ENCODE results near the gene SLC12A5. TPM values are rescaled to one million over a fixed set of nuclear protein-coding genes. Genes with fewer than 3 reads are reported as not detected.

SLC12A5 gene
- total and polyA plus RNA-seq, 7 donors, result 0.29 TPM; not detected in 6

Other genes starting within 250 kb of the SLC12A5 start
- gene WFDC3, start 237.3 kb upstream of the SLC12A5 start, total RNA-seq, result 1 to 10 TPM in 1 of 4 donors, under 1 TPM in 2, not detected in 1; 0.64 to 1.2 (median 0.73) TPM
- gene WFDC3, start 237.3 kb upstream of the SLC12A5 start, polyA plus RNA-seq, result under 1 TPM; 0.51 to 0.79 (median 0.61) TPM
- gene DNTTIP1, start 237.3 kb upstream of the SLC12A5 start, total RNA-seq, result 10 to 100 TPM; 40.6 to 56.7 (median 44.9) TPM
- 10 to 100 TPM; 28.3 to 56.8 (median 53.9) TPM for gene DNTTIP1, start 237.3 kb upstream of the SLC12A5 start, polyA plus RNA-seq
- under 1 TPM; 0.32 to 0.42 (median 0.38) TPM for gene UBE2C, start 216.6 kb upstream of the SLC12A5 start, total RNA-seq
- gene UBE2C, start 216.6 kb upstream of the SLC12A5 start, polyA plus RNA-seq, result under 1 TPM in 2 of 3 donors, not detected in 1; 0.35 to 0.40 TPM
- gene TNNC2, start 201.9 kb upstream of the SLC12A5 start, total RNA-seq, result 1,000 to 10,000 TPM; 1,390 to 3,666 (median 2,654) TPM
- gene TNNC2, start 201.9 kb upstream of the SLC12A5 start, polyA plus RNA-seq, result over 10,000 TPM in 1 of 3 donors, 1,000 to 10,000 TPM in 2; 2,508 to 10,677 (median 9,192) TPM
- 10 to 100 TPM; 22.3 to 44.9 (median 31.6) TPM for gene SNX21, start 195.4 kb upstream of the SLC12A5 start, total RNA-seq
- 10 to 100 TPM in 2 of 3 donors, 1 to 10 TPM in 1; 8.7 to 63.9 (median 21.2) TPM for gene SNX21, start 195.4 kb upstream of the SLC12A5 start, polyA plus RNA-seq
- gene ACOT8, start 171.8 kb upstream of the SLC12A5 start, total RNA-seq, result 10 to 100 TPM; 20.3 to 29.6 (median 24.9) TPM
- 10 to 100 TPM; 20.2 to 32.9 (median 29.3) TPM for gene ACOT8, start 171.8 kb upstream of the SLC12A5 start, polyA plus RNA-seq
- gene ZSWIM3, start 171.6 kb upstream of the SLC12A5 start, total RNA-seq, result 1 to 10 TPM; 1.4 to 2.7 (median 1.5) TPM
- 1 to 10 TPM; 1.1 to 2.0 (median 1.5) TPM for gene ZSWIM3, start 171.6 kb upstream of the SLC12A5 start, polyA plus RNA-seq
- 1 to 10 TPM; 6.1 to 10.0 (median 7.7) TPM for gene ZSWIM1, start 148.0 kb upstream of the SLC12A5 start, total RNA-seq
- 1 to 10 TPM; 3.5 to 5.3 (median 4.9) TPM for gene ZSWIM1, start 148.0 kb upstream of the SLC12A5 start, polyA plus RNA-seq
- gene SPATA25, start 141.6 kb upstream of the SLC12A5 start, total RNA-seq, result 1 to 10 TPM; 1.3 to 2.7 (median 1.9) TPM
- 1 to 10 TPM; 1.0 to 2.7 (median 1.6) TPM for gene SPATA25, start 141.6 kb upstream of the SLC12A5 start, polyA plus RNA-seq
- gene NEURL2, start 138.0 kb upstream of the SLC12A5 start, total RNA-seq, result 10 to 100 TPM in 1 of 4 donors, 1 to 10 TPM in 3; 5.3 to 11.8 (median 8.2) TPM
- gene NEURL2, start 138.0 kb upstream of the SLC12A5 start, polyA plus RNA-seq, result 1 to 10 TPM; 4.3 to 8.0 (median 7.2) TPM
- gene CTSA, start 137.9 kb upstream of the SLC12A5 start, total RNA-seq, result 10 to 100 TPM; 43.0 to 55.4 (median 47.3) TPM
- 10 to 100 TPM; 41.3 to 59.8 (median 51.8) TPM for gene CTSA, start 137.9 kb upstream of the SLC12A5 start, polyA plus RNA-seq
- gene PLTP, start 117.1 kb upstream of the SLC12A5 start, total RNA-seq, result 10 to 100 TPM; 19.0 to 38.0 (median 33.9) TPM
- gene PLTP, start 117.1 kb upstream of the SLC12A5 start, polyA plus RNA-seq, result 10 to 100 TPM in 2 of 3 donors, 1 to 10 TPM in 1; 7.9 to 14.4 (median 13.1) TPM
- gene PCIF1, start 94.5 kb upstream of the SLC12A5 start, total RNA-seq, result 10 to 100 TPM; 24.7 to 46.7 (median 32.0) TPM
- gene PCIF1, start 94.5 kb upstream of the SLC12A5 start, polyA plus RNA-seq, result 10 to 100 TPM; 26.0 to 41.3 (median 29.7) TPM
- gene ZNF335, start 57.0 kb upstream of the SLC12A5 start, total RNA-seq, result 10 to 100 TPM; 10.2 to 11.5 (median 10.9) TPM
- gene ZNF335, start 57.0 kb upstream of the SLC12A5 start, polyA plus RNA-seq, result 1 to 10 TPM; 6.9 to 9.0 (median 7.2) TPM
- 1 to 10 TPM in 1 of 4 donors, under 1 TPM in 3; 0.30 to 1.2 (median 0.53) TPM for gene MMP9, start 20.3 kb upstream of the SLC12A5 start, total RNA-seq
- gene MMP9, start 20.3 kb upstream of the SLC12A5 start, polyA plus RNA-seq, result under 1 TPM; 0.07 to 0.20 (median 0.19) TPM
- gene NCOA5, start 60.7 kb downstream of the SLC12A5 start, total RNA-seq, result 10 to 100 TPM; 11.2 to 17.3 (median 12.4) TPM
- 10 to 100 TPM in 1 of 3 donors, 1 to 10 TPM in 2; 8.8 to 17.2 (median 9.6) TPM for gene NCOA5, start 60.7 kb downstream of the SLC12A5 start, polyA plus RNA-seq
- gene CD40, start 89.1 kb downstream of the SLC12A5 start, total RNA-seq, result 1 to 10 TPM; 5.0 to 8.4 (median 7.6) TPM
- gene CD40, start 89.1 kb downstream of the SLC12A5 start, polyA plus RNA-seq, result 10 to 100 TPM in 2 of 3 donors, 1 to 10 TPM in 1; 5.0 to 13.8 (median 10.9) TPM